Activated naive CD4-positive, alpha-beta T cell treated with anti-CD3 and anti-CD28 coated beads for 36 hours (primary cell): ENCODE data around the gene GJB3. TPM values are rescaled to one million over a fixed set of nuclear protein-coding genes. Genes with fewer than 3 reads are reported as not detected.
"Not testable (repeated sequence)": the region's sequence is repeated elsewhere in the genome, so short reads cannot be mapped to it uniquely, and the experiment has no call there.

Experiments used
- CTCF ChIA-PET: fragments of 350-600 bp; sonication (Branson Sonifier 250); formaldehyde crosslinking; loops from one replicate; lab custom pipeline; 2021; ENCODE audit warnings: antibody characterized with exemption; lab: Charles Lee
- DNase-seq: peaks from one replicate; pipeline ENCODE4 v3.0.0-alpha.2; 2020
- H3K27ac Mint-ChIP-seq: one replicate; pipeline ENCODE4 v1.8.0; 2021; ENCODE audit warnings: mild to moderate bottlenecking, mixed read lengths
- H3K27me3 Mint-ChIP-seq: one replicate; pipeline ENCODE4 v1.8.0; 2021; ENCODE audit warnings: low read depth, mixed read lengths
- H3K36me3 Mint-ChIP-seq: one replicate; pipeline ENCODE4 v1.8.0; 2021; ENCODE audit warnings: low read depth, mixed read lengths
- H3K4me1 Mint-ChIP-seq: one replicate; pipeline ENCODE4 v1.8.0; 2021; ENCODE audit warnings: low read depth, mixed read lengths
- H3K4me3 Mint-ChIP-seq: one replicate; pipeline ENCODE4 v1.8.0; 2021; ENCODE audit warnings: mild to moderate bottlenecking, moderate library complexity, mixed read lengths
- H3K9me3 Mint-ChIP-seq: one replicate; pipeline ENCODE4 v1.8.0; 2021; ENCODE audit warnings: mixed read lengths
- intact Hi-C: fragments of 100-400 bp; cut with micrococcal nuclease; formaldehyde crosslinking; loops from one replicate; pipeline ENCODE4 v1.15.1; 2023
- total RNA-seq, 2 experiments: library from RNA; stranded (reverse); gene quantifications; one replicate each; pipeline ENCODE4 v1.2.3, GENCODE V29; 2021

GJB3 gene
- not detected for total RNA-seq

DNA sequence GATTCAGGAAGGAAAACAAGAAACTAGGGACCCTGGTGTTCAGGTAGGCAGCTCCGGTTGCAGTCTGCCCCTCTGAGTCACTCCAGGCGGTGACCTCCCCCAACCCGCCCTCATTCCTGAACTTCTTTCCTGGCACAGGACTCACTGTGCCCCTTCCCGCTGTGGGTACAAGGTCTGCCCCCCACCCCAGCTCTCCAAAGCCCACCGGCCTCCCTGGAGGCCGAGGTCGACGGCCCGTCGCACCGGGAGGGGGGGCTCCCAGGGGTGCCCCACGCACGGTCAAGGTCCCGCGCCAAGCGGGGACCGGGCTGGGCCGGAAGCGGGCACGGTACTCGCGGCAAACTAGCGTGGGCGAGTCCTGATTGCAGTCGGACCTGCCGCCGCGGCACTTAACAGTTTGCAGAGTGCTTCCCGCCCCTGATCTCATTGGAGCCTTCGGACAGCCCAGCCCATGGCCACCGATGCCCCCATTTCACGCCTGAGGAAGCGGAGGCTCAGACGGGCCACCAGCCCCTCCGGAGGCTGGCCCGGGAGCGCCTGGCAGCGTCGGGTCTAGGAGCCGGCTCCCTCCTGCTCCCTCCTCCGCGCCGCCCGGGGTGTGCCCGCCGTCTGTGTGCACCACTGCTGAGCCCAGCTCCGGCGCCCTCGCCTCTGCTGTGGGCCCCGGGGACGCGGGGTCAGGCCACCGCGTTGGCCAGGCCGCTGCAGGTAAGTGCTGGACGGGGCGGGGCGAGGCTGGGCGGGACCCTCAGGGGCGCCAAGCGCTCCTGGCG is at the start of gene GJB3:
GJB3 (plus strand) TSS at position 144 of the 773 bp plus-strand sequence. CDS start 3,549 bp downstream, outside the sequence.
- no peak for DNase-seq
- H3K36me3 Mint-ChIP-seq = no peaks in the 10 kb centered on the region
- CTCF ChIA-PET = no interaction called here
- H3K4me1 Mint-ChIP-seq = no peaks in the 10 kb centered on the region
- H3K27ac Mint-ChIP-seq = no peak within 1 kb of the TSS
- H3K9me3 Mint-ChIP-seq = no peaks in the 10 kb centered on the region
- intact Hi-C loops = no loop called here
- H3K4me3 Mint-ChIP-seq = no peak within 1 kb of the TSS
- H3K27me3 Mint-ChIP-seq = peaks cover 35% of the 10 kb centered on the region

DNA sequence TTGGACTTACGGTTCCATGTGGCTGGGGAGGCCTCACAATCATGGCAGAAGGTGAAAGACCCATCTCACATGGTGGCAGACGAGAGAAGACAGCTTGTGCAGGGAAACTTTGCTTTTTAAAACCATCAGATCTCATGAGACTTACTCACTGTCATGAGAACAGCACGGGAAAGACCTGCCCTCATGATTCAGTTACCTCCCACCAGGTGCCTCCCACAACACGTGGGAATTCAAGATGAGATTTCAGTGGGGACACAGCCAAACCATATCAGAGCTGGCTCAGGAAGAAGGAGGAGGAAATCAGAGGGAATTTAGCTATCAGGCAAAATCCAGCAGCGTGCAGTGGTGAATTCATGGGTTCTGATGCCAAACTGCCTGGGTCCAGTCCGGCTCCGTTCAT is 48.2 kb upstream of the GJB3 start:
- H3K4me3 Mint-ChIP-seq, DNase-seq, H3K36me3 Mint-ChIP-seq, CTCF ChIA-PET, H3K27ac Mint-ChIP-seq, H3K4me1 Mint-ChIP-seq, H3K9me3 Mint-ChIP-seq, H3K27me3 Mint-ChIP-seq, intact Hi-C loops: not testable (repeated sequence)

DNA sequence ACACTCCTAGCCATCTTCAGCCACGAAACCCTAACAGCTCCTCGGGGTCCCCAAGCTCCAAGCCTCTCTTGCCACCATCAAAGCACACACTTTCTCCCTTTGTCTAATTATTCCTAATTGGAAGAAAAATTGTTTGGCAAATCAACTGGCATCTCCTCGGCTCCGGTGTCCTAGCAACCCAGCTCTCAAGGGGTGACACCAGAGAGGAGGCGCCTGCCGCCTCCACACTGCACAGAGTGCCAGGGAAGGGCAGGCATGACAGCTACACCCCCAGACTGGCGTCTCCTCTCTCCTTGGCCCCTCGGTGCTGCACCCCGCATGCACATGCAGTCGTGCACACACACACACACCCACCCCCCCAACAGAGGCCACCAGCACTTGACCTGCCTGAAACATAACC is 44.3 kb upstream of the GJB3 start:
- CTCF ChIA-PET = interaction anchor here (0.6 kb wide), 1 partner anchor 61 kb away, joined by 3 read pairs; no protein-coding TSS in a partner anchor
- Mint-ChIP-seq H3K4me3 (no peak overlapping the region), H3K36me3 (no peaks in the 10 kb centered on the region), H3K9me3 (no peaks in the 10 kb centered on the region), H3K27ac (no peak overlapping the region), H3K4me1 (no peaks in the 10 kb centered on the region), H3K27me3 (peaks cover 3% of the 10 kb centered on the region)
- no peak for DNase-seq
- intact Hi-C loops = no loop called here

DNA sequence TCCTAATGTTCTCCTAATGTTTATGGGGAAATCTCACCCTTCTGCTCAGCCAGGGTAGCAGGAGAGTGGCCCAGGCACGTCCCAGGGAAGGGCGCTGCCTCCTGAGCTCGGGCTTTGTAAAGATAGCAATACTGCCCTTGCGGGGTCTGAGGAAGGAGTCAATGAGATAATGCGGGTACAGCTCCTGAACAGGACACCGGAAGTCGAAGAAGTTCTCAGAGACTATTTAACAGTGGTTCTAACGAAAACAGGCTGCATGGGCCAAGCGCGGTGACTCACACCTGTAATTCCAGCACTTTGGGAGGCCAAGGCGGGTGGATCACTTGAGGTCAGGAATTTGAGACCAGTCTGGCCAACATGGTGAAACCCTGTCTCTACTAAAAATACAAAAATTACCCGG is 43.8 kb upstream of the GJB3 start:
- H3K27me3 Mint-ChIP-seq, H3K27ac Mint-ChIP-seq, H3K4me1 Mint-ChIP-seq, intact Hi-C loops, DNase-seq, H3K36me3 Mint-ChIP-seq, H3K4me3 Mint-ChIP-seq, H3K9me3 Mint-ChIP-seq: not testable (repeated sequence)
- CTCF ChIA-PET = interaction anchor here (0.6 to 1.1 kb wide), 2 partner anchors 622 to 1104 kb away, joined by 3 to 4 read pairs; no protein-coding TSS in a partner anchor

DNA sequence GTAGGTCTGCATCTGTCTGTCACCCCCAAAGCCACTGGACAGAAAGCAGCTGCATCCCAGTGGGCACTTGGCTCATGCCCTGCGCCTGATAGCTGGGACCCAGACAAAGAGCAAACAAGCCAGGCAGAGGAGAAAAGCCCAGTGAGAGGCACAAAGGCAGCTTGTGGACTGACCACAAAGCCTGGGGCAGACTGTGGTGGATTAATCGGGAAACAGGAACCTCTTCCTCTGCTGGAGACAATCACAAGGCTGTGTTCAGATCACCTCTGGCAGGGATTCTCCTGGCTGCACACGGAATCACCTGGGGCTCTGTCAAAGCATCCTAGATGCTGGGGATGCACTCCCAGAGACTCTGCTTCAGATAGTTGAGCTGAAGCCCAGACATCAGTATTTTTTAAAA is 41.4 kb upstream of the GJB3 start:
- no peak for DNase-seq
- CTCF ChIA-PET = no interaction called here
- peaks cover 3% of the 10 kb centered on the region for H3K27me3 Mint-ChIP-seq
- no peaks in the 10 kb centered on the region for H3K9me3 Mint-ChIP-seq
- no peak overlapping the region for H3K27ac Mint-ChIP-seq
- no peak overlapping the region for H3K4me3 Mint-ChIP-seq
- no peaks in the 10 kb centered on the region for H3K4me1 Mint-ChIP-seq
- no peaks in the 10 kb centered on the region for H3K36me3 Mint-ChIP-seq
- intact Hi-C loops = no loop called here

DNA sequence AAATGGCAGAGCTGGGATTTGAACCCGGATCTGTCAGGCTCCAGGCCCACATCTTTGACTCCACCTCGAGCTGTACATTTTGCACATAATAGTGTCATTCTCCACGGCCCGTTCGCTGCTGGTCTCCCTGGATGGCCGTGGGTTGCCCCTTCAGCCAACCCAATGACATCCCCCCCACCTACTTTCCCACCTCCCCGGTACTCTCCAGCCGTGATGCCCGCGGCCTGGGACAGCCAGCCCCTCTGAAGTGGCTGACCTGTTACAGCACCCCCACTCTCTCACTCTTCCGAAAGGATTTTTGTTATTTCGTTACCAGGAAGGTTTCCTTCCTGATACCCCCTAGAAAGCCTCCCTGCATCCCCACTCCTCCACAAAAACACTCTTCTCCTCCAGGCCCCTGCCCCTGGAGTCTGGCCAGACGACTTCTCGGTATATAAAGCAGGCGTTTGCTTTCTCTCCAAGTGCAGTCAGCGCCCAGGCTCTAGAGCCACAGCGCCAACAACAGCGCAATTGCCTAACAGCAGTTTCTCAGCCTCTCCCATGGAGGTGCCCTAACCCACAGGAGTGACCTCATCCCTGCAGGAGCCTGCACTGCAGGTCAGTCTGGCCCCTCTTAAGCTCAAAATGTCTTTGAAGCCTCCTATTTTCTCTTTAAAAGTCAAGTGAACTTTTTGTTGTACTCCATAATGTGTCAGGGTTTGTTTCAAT is 40.7 kb upstream of the GJB3 start:
- no peaks in the 10 kb centered on the region for H3K4me1 Mint-ChIP-seq
- CTCF ChIA-PET = no interaction called here
- peaks cover 3% of the 10 kb centered on the region for H3K27me3 Mint-ChIP-seq
- no peak overlapping the region for H3K27ac Mint-ChIP-seq
- H3K36me3 Mint-ChIP-seq = no peaks in the 10 kb centered on the region
- no peak for DNase-seq
- no peaks in the 10 kb centered on the region for H3K9me3 Mint-ChIP-seq
- intact Hi-C loops = no loop called here
- H3K4me3 Mint-ChIP-seq = no peak overlapping the region

DNA sequence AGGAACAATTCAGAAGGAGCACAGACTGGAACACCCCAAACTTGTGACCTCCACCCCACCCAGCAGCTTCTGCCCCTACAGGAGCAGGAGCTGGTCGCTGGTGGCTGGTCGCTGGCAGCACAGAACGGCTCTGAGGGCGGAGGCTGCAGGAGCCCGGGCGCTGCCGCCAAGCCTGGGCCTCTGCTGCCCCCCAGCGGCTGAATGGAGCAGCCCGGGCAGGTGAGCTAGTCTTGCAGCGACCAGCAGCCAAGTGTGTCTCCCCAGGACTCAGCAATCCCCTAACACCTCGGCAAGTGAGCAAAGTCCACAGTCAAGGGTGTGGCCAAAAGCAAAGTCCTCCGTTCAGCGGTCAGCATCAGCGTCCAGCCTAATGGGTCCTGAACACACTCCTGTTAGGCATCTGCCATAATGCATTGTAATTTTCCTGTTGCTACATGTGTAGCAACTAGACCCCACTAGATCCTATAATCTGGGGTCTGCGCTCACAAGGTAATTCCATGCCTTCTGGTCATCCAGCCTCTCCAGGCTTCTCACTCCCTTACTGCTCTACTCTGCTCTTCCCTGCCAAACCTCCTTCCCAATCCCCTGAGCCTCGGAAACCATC is 38.2 kb upstream of the GJB3 start:
- Mint-ChIP-seq H3K9me3 (no peaks in the 10 kb centered on the region), H3K27me3 (no peaks in the 10 kb centered on the region), H3K36me3 (no peaks in the 10 kb centered on the region), H3K4me1 (no peaks in the 10 kb centered on the region), H3K27ac (no peak overlapping the region), H3K4me3 (no peak overlapping the region)
- CTCF ChIA-PET = interaction anchor here (0.7 to 5.0 kb wide), 17 partner anchors 8 to 1113 kb away, joined by 3 to 31 read pairs (median 4); partner anchors contain the start of gene GJB5
- intact Hi-C loops = loop anchor here (1.0 to 2.0 kb wide), 2 partner anchors 282 to 1110 kb away; no protein-coding TSS in a partner anchor
- peak; percentile 86 for DNase-seq

DNA sequence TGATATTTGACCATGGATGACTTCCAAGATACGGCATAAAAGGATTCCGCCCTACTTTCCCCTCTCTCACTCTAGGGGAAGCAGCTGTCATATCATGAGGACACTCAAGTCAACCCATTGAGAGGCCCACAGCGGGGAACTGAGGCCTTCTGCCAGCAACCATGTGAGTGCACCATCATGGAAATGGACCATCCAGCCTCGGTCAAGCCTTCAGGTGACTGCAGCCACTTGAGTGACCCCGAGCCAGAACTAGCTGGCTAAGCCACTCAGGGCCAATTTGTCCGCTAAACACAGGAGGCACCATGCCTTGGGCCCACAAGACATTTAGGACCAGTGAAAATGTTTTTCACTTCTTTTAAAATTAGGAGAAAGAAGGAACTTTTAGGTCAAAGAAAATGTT is 37.2 kb upstream of the GJB3 start:
- no peaks in the 10 kb centered on the region for H3K36me3 Mint-ChIP-seq

DNA sequence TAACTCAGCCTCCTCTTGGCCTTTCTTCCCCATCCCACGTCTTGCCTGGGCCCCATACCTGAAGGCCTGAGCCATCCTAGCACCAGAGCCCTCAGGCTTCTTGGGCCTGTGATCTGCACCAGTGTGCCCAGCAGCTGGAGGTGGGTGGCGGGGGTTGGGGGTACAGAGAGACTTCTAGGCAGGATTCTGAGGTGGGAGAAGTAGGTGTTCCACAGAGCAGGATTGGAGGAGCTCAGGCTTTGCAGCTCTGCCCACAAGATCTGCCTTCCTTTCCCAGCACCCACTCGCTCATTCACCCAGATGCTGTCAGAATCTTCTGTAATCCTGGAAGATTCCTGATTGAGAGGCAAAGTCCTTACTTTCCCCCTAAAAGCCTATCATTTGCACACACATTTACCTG is 36.2 kb upstream of the GJB3 start:
- CTCF ChIA-PET = interaction anchor here (0.7 to 5.0 kb wide), 2 partner anchors 24 to 1111 kb away, joined by 3 to 31 read pairs; no protein-coding TSS in a partner anchor
- no peak overlapping the region for H3K4me3 Mint-ChIP-seq
- intact Hi-C loops = no loop called here
- no peak for DNase-seq
- no peaks in the 10 kb centered on the region for H3K27me3 Mint-ChIP-seq
- H3K36me3 Mint-ChIP-seq = no peaks in the 10 kb centered on the region
- H3K4me1 Mint-ChIP-seq = no peaks in the 10 kb centered on the region
- no peak overlapping the region for H3K27ac Mint-ChIP-seq
- H3K9me3 Mint-ChIP-seq = no peaks in the 10 kb centered on the region

More for the DNA sequence above, 37.2 kb upstream of the GJB3 start:
- no peak for DNase-seq
- H3K27ac Mint-ChIP-seq = no peak overlapping the region
- CTCF ChIA-PET = interaction anchor here (0.7 to 5.0 kb wide), 10 partner anchors 7 to 1114 kb away, joined by 3 to 31 read pairs (median 4); partner anchors contain the start of gene GJB5
- no peaks in the 10 kb centered on the region for H3K4me1 Mint-ChIP-seq
- H3K27me3 Mint-ChIP-seq = no peaks in the 10 kb centered on the region
- H3K4me3 Mint-ChIP-seq = no peak overlapping the region
- intact Hi-C loops = loop anchor here (2.0 kb wide), 1 partner anchor 1111 kb away; no protein-coding TSS in a partner anchor
- H3K9me3 Mint-ChIP-seq = no peaks in the 10 kb centered on the region

DNA sequence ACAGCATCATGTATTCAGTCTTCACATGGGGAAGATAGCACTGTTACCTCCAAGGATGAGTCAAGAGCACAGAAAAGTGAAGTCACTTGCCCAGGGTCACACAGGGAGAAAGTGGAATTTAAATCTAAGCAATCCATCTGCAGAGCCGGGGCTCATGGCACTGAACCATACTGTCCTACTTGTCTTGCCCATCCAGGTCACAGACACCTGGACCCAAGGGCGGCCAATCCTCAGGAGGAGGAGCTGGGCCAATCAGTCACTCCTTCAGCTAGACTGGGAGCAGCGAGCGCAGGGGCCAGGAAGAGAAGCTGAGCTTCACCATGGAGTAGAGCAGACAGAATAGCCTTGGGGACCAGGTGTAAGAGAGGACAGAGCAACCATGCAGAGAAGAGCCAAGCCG is 35.3 kb upstream of the GJB3 start:
- Mint-ChIP-seq H3K4me1 (no peaks in the 10 kb centered on the region), H3K9me3 (no peaks in the 10 kb centered on the region), H3K27ac (no peak overlapping the region), H3K27me3 (no peaks in the 10 kb centered on the region), H3K36me3 (no peaks in the 10 kb centered on the region), H3K4me3 (no peak overlapping the region)
- DNase-seq = no peak
- CTCF ChIA-PET = interaction anchor here (1.2 to 5.0 kb wide), 2 partner anchors 285 to 1112 kb away, joined by 5 to 31 read pairs; no protein-coding TSS in a partner anchor
- intact Hi-C loops = no loop called here

DNA sequence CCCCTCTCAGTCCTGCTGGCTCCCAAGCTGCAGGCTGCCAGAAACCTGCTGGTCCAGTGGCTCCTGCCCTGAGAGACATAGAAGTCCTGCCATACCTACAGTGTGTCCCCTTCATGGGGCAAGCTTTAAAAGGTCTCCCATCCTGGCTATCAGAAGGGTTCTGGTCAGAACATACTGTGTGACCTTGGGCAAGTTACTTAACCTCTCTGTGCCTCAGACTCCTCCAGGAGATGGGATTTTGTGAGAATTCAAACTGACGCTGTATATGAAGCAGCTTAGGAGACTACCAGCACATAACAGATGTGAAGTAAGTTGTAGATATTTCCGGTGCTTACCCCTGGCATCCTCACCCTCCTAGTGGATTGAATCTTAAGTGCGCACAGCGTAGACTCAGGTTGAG is 34.9 kb upstream of the GJB3 start:
- intact Hi-C loops = no loop called here
- CTCF ChIA-PET = interaction anchor here (1.2 kb wide), 1 partner anchor 286 kb away, joined by 5 read pairs; no protein-coding TSS in a partner anchor
- Mint-ChIP-seq H3K4me3 (no peak overlapping the region), H3K36me3 (no peaks in the 10 kb centered on the region), H3K9me3 (no peaks in the 10 kb centered on the region), H3K4me1 (no peaks in the 10 kb centered on the region), H3K27ac (no peak overlapping the region), H3K27me3 (no peaks in the 10 kb centered on the region)
- DNase-seq = no peak
